ENCODE results near the gene HSPH1. TPM values are rescaled to one million over a fixed set of nuclear protein-coding genes. Genes with fewer than 3 reads are reported as not detected.

HSPH1 gene
- total and polyA plus RNA-seq, 4 donors, result 11.0 to 30.3 (median 20.3) TPM

- no peak for TF ChIP-seq JUND (IDR thresholded peaks at IDR 0.05)
- no peak for TF ChIP-seq CTCF (IDR thresholded peaks at IDR 0.05; ENCODE audit: low read depth, low read length, missing input control)
- no peak for TF ChIP-seq REST (IDR thresholded peaks at IDR 0.05)
- TF ChIP-seq MAX (IDR thresholded peaks at IDR 0.05), result no peak
- no peak for TF ChIP-seq ATF3 (IDR thresholded peaks at IDR 0.05)
- TF ChIP-seq TAF1 (conservative IDR thresholded peaks at IDR 0.05), result no peak
- TF ChIP-seq HNF4A (conservative IDR thresholded peaks at IDR 0.05), result no peak
- TF ChIP-seq GABPA (IDR thresholded peaks at IDR 0.05 in 1 of 2, conservative IDR thresholded peaks at IDR 0.05 in 1 of 2), result no peak
- TF ChIP-seq FOXA2 (IDR thresholded peaks at IDR 0.05), result no peak
- no peak for TF ChIP-seq HNF4G (IDR thresholded peaks at IDR 0.05)
- Histone ChIP-seq H3K4me1 (ENCODE audit: control insufficient read depth in 4 of 4, insufficient read depth in 4 of 4, low read length in 3 of 4) (no peaks in the 10 kb centered on the region), H3K27me3 (ENCODE audit: control insufficient read depth in 4 of 4, insufficient read depth in 4 of 4, low read length in 3 of 4) (no peaks in the 10 kb centered on the region), H3K27ac (ENCODE audit: low read depth in 1 of 2, low read length in 2 of 2) (no peak overlapping the region), H3K9me3 (ENCODE audit: control insufficient read depth in 4 of 4, low read length in 3 of 4) (no peaks in the 10 kb centered on the region), H3K36me3 (ENCODE audit: control insufficient read depth in 4 of 4, insufficient read depth in 3 of 4, low read depth in 1 of 4, low read length in 3 of 4) (peaks cover 6 to 38% (median 31%) of the 10 kb centered on the region in 4 donors), H3K4me3 (ENCODE audit: low read depth in 1 of 3, low read length in 3 of 3) (no peak overlapping the region), H3K9ac (ENCODE audit: low read depth in 1 of 2, low read length in 2 of 2) (no peak overlapping the region)
- DNase-seq (ENCODE audit: low spot score), result no peak
- WGBS, result 95% methylated on average over 3 of the region's 3 CpGs
Measured at GRCh38 chr13:31134039-31134711, 27.5 kb downstream of the HSPH1 start.

GRCh38 chr13:31133621-31134020, 28.1 kb downstream of the HSPH1 start:
- no peak overlapping the region for H3K27ac ChIP-seq (ENCODE audit: low read depth in 1 of 2, low read length in 2 of 2)

More at GRCh38 chr13:31133621-31134020, 28.1 kb downstream of the HSPH1 start:
- H3K9ac ChIP-seq (ENCODE audit: low read depth in 1 of 2, low read length in 2 of 2), result no peak overlapping the region
- no peak overlapping the region for H3K4me3 ChIP-seq (ENCODE audit: low read depth in 1 of 3, low read length in 3 of 3)
- H3K27me3 ChIP-seq (ENCODE audit: control insufficient read depth in 4 of 4, insufficient read depth in 4 of 4, low read length in 3 of 4), result no peaks in the 10 kb centered on the region
- no peaks in the 10 kb centered on the region for H3K4me1 ChIP-seq (ENCODE audit: control insufficient read depth in 4 of 4, insufficient read depth in 4 of 4, low read length in 3 of 4)
- DNase-seq (ENCODE audit: low spot score), result no peak
- 93% methylated on average over 5 of the region's 5 CpGs for WGBS
- H3K36me3 ChIP-seq (ENCODE audit: control insufficient read depth in 4 of 4, insufficient read depth in 3 of 4, low read depth in 1 of 4, low read length in 3 of 4), result peaks cover 5 to 32% (median 26%) of the 10 kb centered on the region in 4 donors
- TF ChIP-seq TAF1 (conservative IDR thresholded peaks at IDR 0.05) (no peak), NR2F2 (IDR thresholded peaks at IDR 0.05) (no peak), CTCF (IDR thresholded peaks at IDR 0.05; ENCODE audit: low read depth, low read length, missing input control) (no peak), REST (IDR thresholded peaks at IDR 0.05) (no peak), RAD21 (IDR thresholded peaks at IDR 0.05) (no peak), HNF4G (IDR thresholded peaks at IDR 0.05) (no peak), ATF3 (IDR thresholded peaks at IDR 0.05) (no peak), FOXA1 (IDR thresholded peaks at IDR 0.05) (no peak), RXRA (IDR thresholded peaks at IDR 0.05) (no peak), JUND (IDR thresholded peaks at IDR 0.05) (no peak), HNF4A (conservative IDR thresholded peaks at IDR 0.05) (no peak), MAX (IDR thresholded peaks at IDR 0.05) (no peak), YY1 (IDR thresholded peaks at IDR 0.05) (no peak)
- no peaks in the 10 kb centered on the region for H3K9me3 ChIP-seq (ENCODE audit: control insufficient read depth in 4 of 4, low read length in 3 of 4)
